ENCODE results near the gene MRRF. TPM values are rescaled to one million over a fixed set of nuclear protein-coding genes. Genes with fewer than 3 reads are reported as not detected.

The MRRF gene
- total RNA-seq, 1 donor from 2014 or later: 61.5 TPM

DNA sequence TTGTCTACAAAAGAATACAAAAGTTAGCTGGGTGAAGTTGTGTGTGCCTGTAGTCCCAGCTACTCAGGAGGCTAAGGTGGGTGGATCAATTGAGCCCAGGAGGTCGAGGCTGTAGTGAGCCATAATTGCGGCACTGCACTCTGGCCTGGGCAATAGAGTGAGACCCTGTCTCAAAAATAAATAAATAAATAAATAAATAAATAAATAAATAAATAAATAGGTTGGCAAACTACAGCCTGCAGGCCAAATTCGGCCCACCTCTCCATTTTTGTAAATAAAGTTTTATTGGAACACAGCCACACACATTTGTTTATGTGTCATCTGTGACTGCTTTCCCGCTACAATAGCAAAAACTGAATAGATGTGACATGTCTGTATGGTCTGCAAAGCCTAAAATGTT, 115.6 kb downstream of the MRRF start:
- DNase-seq (ENCODE audit: low spot score): no peak

Other genes with a start within 250 kb of the MRRF start
- 10.9 TPM for gene TTLL11, start 171.6 kb upstream of the MRRF start, total RNA-seq
- 38.1 TPM for gene NDUFA8, start 105.1 kb upstream of the MRRF start, total RNA-seq
- gene MORN5, start 105.0 kb upstream of the MRRF start, total RNA-seq: 1.4 TPM
- 5.7 TPM for gene LHX6, start 35.9 kb upstream of the MRRF start, total RNA-seq
- gene RBM18, start within 50 bp of the MRRF start, total RNA-seq: 25.0 TPM
- 12.5 TPM for gene PTGS1, start 106.1 kb downstream of the MRRF start, total RNA-seq
- gene OR1J1, start 213.0 kb downstream of the MRRF start, total RNA-seq: not detected
- gene OR1J2, start 245.9 kb downstream of the MRRF start, total RNA-seq: 0.42 TPM

Data from ureter (tissue), 1 donor.